ENCODE results near the gene NPTN.

DNA sequence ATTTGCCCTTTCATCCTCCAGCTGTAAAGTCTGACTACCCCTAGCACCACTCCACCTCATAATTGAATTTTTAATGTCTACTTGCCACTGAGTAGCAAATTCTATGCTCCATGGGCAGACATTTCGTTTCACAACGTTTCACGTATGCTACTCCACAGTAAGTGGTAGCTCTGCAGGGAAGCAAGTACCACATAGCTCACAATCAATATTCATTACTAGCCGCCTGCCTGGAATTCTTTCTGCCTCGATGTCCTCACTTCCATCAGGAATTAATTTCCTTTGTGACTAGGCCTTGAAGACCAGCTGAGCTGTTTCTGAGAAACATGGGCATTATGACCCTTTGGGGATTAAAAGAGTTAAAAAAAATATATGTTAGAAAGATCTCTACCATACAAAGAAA is 15.3 kb downstream of the NPTN start:
- TF ChIP-seq, protein P1, sequence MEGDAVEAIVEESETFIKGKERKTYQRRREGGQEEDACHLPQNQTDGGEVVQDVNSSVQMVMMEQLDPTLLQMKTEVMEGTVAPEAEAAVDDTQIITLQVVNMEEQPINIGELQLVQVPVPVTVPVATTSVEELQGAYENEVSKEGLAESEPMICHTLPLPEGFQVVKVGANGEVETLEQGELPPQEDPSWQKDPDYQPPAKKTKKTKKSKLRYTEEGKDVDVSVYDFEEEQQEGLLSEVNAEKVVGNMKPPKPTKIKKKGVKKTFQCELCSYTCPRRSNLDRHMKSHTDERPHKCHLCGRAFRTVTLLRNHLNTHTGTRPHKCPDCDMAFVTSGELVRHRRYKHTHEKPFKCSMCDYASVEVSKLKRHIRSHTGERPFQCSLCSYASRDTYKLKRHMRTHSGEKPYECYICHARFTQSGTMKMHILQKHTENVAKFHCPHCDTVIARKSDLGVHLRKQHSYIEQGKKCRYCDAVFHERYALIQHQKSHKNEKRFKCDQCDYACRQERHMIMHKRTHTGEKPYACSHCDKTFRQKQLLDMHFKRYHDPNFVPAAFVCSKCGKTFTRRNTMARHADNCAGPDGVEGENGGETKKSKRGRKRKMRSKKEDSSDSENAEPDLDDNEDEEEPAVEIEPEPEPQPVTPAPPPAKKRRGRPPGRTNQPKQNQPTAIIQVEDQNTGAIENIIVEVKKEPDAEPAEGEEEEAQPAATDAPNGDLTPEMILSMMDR (IDR thresholded peaks at IDR 0.05), result no peak
- TF ChIP-seq POLR2A (IDR thresholded peaks at IDR 0.05), result no peak
- TF ChIP-seq EP300 (IDR thresholded peaks at IDR 0.05), result no peak
